K562 (cell line): ENCODE results near the gene FHIT.

Experiments used
- CBX3 ChIP-seq, 2 experiments: IDR thresholded peaks; 1 replicate in 1 of 2; 2 replicates in 1 of 2; pipeline ENCODE4 v1.6.1; 2012; ENCODE audit warnings: inconsistent platforms in 2 of 2, low read length in 2 of 2, borderline replicate concordance in 1 of 2, control low read depth in 1 of 2
- MAFK ChIP-seq: IDR thresholded peaks from 2 replicates; pipeline ENCODE4 v1.6.1; 2011; ENCODE audit warnings: low read length, improper control_type of control experiment
- MYBL2 ChIP-seq, 2 experiments: fragments of 450-650 bp in 1 of 2; sonication (generic) in 1 of 2; formaldehyde crosslinking in 1 of 2; IDR thresholded peaks; 2 replicates each; pipeline versions ENCODE4 v1.6.1 to v1.8.1; 2017 to 2022; ENCODE audit warnings: borderline replicate concordance in 1 of 2, inconsistent platforms in 1 of 2, low read depth in 1 of 2, mild to moderate bottlenecking in 1 of 2, missing genetic modification reagents in 1 of 2, moderate library complexity in 1 of 2
- PTBP1 ChIP-seq: fragments of 200-400 bp; formaldehyde crosslinking; IDR thresholded peaks from 2 replicates; pipeline ENCODE4 v1.6.1; 2017; ENCODE audit warnings: low read depth, low read length
- RBM14 ChIP-seq: fragments of 200-400 bp; formaldehyde crosslinking; IDR thresholded peaks from 2 replicates; pipeline ENCODE4 v1.6.1; 2018; ENCODE audit warnings: low read depth, mild to moderate bottlenecking, low read length, moderate library complexity, borderline replicate concordance; ENCODE audit not compliant: insufficient read depth
- SMAD1 ChIP-seq: fragments of 150-350 bp; IDR thresholded peaks from 2 replicates; pipeline ENCODE4 v1.6.1; 2014; ENCODE audit warnings: low read length, low read depth; ENCODE audit not compliant: partially characterized antibody
- TCF7L2 ChIP-seq: fragments of 150-350 bp; IDR thresholded peaks from 2 replicates; pipeline ENCODE4 v1.6.1; 2016; ENCODE audit warnings: low read depth, mild to moderate bottlenecking, low read length, moderate library complexity
- ZNF274 ChIP-seq: IDR thresholded peaks from 2 replicates; pipeline ENCODE4 v1.6.1; 2011; ENCODE audit warnings: low read depth, mild to moderate bottlenecking, low read length, moderate library complexity, borderline replicate concordance
- ZNF561 ChIP-seq: fragments of 450-650 bp; formaldehyde crosslinking; conservative IDR thresholded peaks from 2 replicates; pipeline ENCODE4 v1.4.0; 2020; ENCODE audit warnings: mild to moderate bottlenecking, moderate library complexity
- TF ChIP-seq, protein P1 (sequence below), 3 experiments: IDR thresholded peaks in 2 of 3; conservative IDR thresholded peaks in 1 of 3; 2 replicates each; pipeline ENCODE4 v1.5.1; 2011 to 2012; ENCODE audit warnings: low read length in 3 of 3, mild to moderate bottlenecking in 3 of 3, control low read depth in 2 of 3, improper control_type of control experiment in 1 of 3, inconsistent platforms in 1 of 3, low read depth in 1 of 3, mixed read lengths in 1 of 3, moderate library complexity in 1 of 3; ENCODE audit not compliant: insufficient read depth in 2 of 3

- TF ChIP-seq MYBL2 (IDR thresholded peaks at IDR 0.05; ENCODE audit: low read depth): no peak
- TF ChIP-seq MYBL2 (CRISPR knock-in tag; IDR thresholded peaks at IDR 0.05; ENCODE audit: borderline replicate concordance): no peak
- TF ChIP-seq, protein P1, sequence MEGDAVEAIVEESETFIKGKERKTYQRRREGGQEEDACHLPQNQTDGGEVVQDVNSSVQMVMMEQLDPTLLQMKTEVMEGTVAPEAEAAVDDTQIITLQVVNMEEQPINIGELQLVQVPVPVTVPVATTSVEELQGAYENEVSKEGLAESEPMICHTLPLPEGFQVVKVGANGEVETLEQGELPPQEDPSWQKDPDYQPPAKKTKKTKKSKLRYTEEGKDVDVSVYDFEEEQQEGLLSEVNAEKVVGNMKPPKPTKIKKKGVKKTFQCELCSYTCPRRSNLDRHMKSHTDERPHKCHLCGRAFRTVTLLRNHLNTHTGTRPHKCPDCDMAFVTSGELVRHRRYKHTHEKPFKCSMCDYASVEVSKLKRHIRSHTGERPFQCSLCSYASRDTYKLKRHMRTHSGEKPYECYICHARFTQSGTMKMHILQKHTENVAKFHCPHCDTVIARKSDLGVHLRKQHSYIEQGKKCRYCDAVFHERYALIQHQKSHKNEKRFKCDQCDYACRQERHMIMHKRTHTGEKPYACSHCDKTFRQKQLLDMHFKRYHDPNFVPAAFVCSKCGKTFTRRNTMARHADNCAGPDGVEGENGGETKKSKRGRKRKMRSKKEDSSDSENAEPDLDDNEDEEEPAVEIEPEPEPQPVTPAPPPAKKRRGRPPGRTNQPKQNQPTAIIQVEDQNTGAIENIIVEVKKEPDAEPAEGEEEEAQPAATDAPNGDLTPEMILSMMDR (IDR thresholded peaks at IDR 0.05 in 2 of 3, conservative IDR thresholded peaks at IDR 0.05 in 1 of 3; ENCODE audit: insufficient read depth in 2 of 3, low read depth in 1 of 3, low read length in 3 of 3): no peak
- no peak for TF ChIP-seq MAFK
- TF ChIP-seq RBM14: no peak
- TF ChIP-seq ZNF561 (CRISPR knock-in tag): no peak
- TF ChIP-seq SMAD1: no peak
- TF ChIP-seq CBX3 (IDR thresholded peaks at IDR 0.05; ENCODE audit: borderline replicate concordance in 1 of 2, low read length in 2 of 2): no peak
- TF ChIP-seq PTBP1: no peak
- no peak for TF ChIP-seq TCF7L2
- no peak for TF ChIP-seq ZNF274
These were observed 1260.3 kb downstream of the FHIT start for GRCh38 chr3:59990915-59991314.
